Panc1 (cell line): ENCODE data around the gene DNM3. TPM values are rescaled to one million over a fixed set of nuclear protein-coding genes. Genes with fewer than 3 reads are reported as not detected.

Experiments
- ATAC-seq: fragments of 200-7000 bp; cut with Tn5 transposase; 2 replicates; pipeline ENCODE4 v1.9.1; 2020; ENCODE audit warnings: mild to moderate bottlenecking, moderate library complexity
- BruUV-seq: library from RNA; stranded (reverse); fragments of 400-500 nt; replicated peaks from 2 replicates; lab custom pipeline; 2021; lab: Mats Ljungman, UMichigan
- CTCF ChIA-PET: fragments of 300-600 bp; sonication (Branson Sonifier 250); formaldehyde crosslinking; loops from one replicate; lab custom pipeline; 2022; ENCODE audit warnings: antibody characterized with exemption; lab: Charles Lee
- POLR2A ChIA-PET: fragments of 300-600 bp; sonication (Branson Sonifier 250); formaldehyde crosslinking; loops from one replicate; lab custom pipeline; 2022; ENCODE audit warnings: antibody characterized with exemption; lab: Charles Lee
- DNase-seq: peaks from one replicate; pipeline ENCODE4 v3.0.0-alpha.2; 2010; ENCODE audit warnings: low read depth, low spot score
- H3K27ac ChIP-seq: 2 replicates; pipeline ENCODE4 v1.5.1; 2011; ENCODE audit warnings: mild to moderate bottlenecking, low read length, inconsistent platforms
- H3K27me3 ChIP-seq: fragments of 200-500 bp; sonication (Bioruptor generic); 2 replicates; pipeline ENCODE4 v1.6.0; 2014; ENCODE audit warnings: low read length, inconsistent platforms; ENCODE audit not compliant: control insufficient read depth, insufficient read depth
- H3K36me3 ChIP-seq: fragments of 200-500 bp; sonication (Bioruptor generic); 2 replicates; pipeline ENCODE4 v1.5.1; 2014; ENCODE audit warnings: inconsistent platforms, mild to moderate bottlenecking, low read length, moderate library complexity; ENCODE audit not compliant: control insufficient read depth, insufficient read depth
- H3K4me1 ChIP-seq: 2 replicates; pipeline ENCODE4 v1.5.1; 2011; ENCODE audit warnings: inconsistent platforms, mild to moderate bottlenecking, low read length, moderate library complexity; ENCODE audit not compliant: control insufficient read depth, insufficient read depth
- H3K4me3 ChIP-seq, 2 experiments: 2 replicates each; pipeline ENCODE4 v1.5.1; 2011 to 2012; ENCODE audit warnings: low read depth in 2 of 2, low read length in 2 of 2, mild to moderate bottlenecking in 2 of 2, inconsistent platforms in 1 of 2, moderate library complexity in 1 of 2
- H3K9me3 ChIP-seq: fragments of 200-500 bp; sonication (Bioruptor generic); 2 replicates; pipeline ENCODE4 v1.5.1; 2014; ENCODE audit warnings: low read depth, mild to moderate bottlenecking, inconsistent platforms, low read length, moderate library complexity; ENCODE audit not compliant: control insufficient read depth, insufficient read depth
- CTCF ChIP-seq: fragments of 450-650 bp; IDR thresholded peaks from 2 replicates; pipeline ENCODE4 v1.5.1; 2017; ENCODE audit warnings: mild to moderate bottlenecking
- POLR2AphosphoS5 ChIP-seq: IDR thresholded peaks from 2 replicates; pipeline ENCODE4 v1.6.1; 2012; ENCODE audit warnings: mild to moderate bottlenecking, low read depth, low read length, moderate library complexity
- REST ChIP-seq, 2 experiments: IDR thresholded peaks; 2 replicates each; pipeline ENCODE4 v1.6.1; 2011 to 2012; ENCODE audit warnings: low read depth in 2 of 2, control low read depth in 1 of 2, low read length in 1 of 2, mild to moderate bottlenecking in 1 of 2, moderate library complexity in 1 of 2; ENCODE audit not compliant: insufficient read depth in 1 of 2
- SIN3A ChIP-seq: IDR thresholded peaks from 2 replicates; pipeline ENCODE4 v1.6.1; 2012; ENCODE audit warnings: low read depth, mild to moderate bottlenecking, low read length, moderate library complexity, borderline replicate concordance; ENCODE audit not compliant: insufficient read depth
- TCF7L2 ChIP-seq: IDR thresholded peaks from 2 replicates; pipeline ENCODE4 v1.6.1; 2011; ENCODE audit warnings: mild to moderate bottlenecking, low read depth, low read length, inconsistent platforms
- in situ Hi-C: cut with HindIII; loops from 2 replicates; pipeline ENCODE4 v1.10.0; 2016; ENCODE audit warnings: low sequenced_read_pairs, low pct_unique_long_range_greater_than_20kb
- intact Hi-C: fragments of 100-400 bp; cut with micrococcal nuclease; formaldehyde crosslinking; loops from one replicate; pipeline ENCODE4 v1.10.0; 2022; ENCODE audit not compliant: unreplicated experiment
- total RNA-seq: library from RNA; stranded (reverse); gene quantifications from one replicate; pipeline ENCODE4 v1.2.1, GENCODE V29; 2021; ENCODE audit not compliant: unreplicated experiment

The DNM3 gene
- total RNA-seq, 1 experiment from 2014 or later = 0.46 TPM

- H3K4me1 ChIP-seq = no peaks in the 10 kb centered on the region
- in situ Hi-C loops (no loop called here), intact Hi-C loops (no loop called here)
- no peak overlapping the region for H3K27ac ChIP-seq
- no peaks in the 10 kb centered on the region for H3K36me3 ChIP-seq
- no TSS peak for BruUV-seq
- no peak overlapping the region for H3K4me3 ChIP-seq
- CTCF ChIA-PET = no interaction called here
- POLR2A ChIA-PET = no interaction called here
- no peak for TF ChIP-seq TCF7L2
- TF ChIP-seq SIN3A = no peak
- TF ChIP-seq POLR2AphosphoS5 = no peak
- TF ChIP-seq REST (IDR thresholded peaks at IDR 0.05; ENCODE audit: insufficient read depth in 1 of 2, low read depth in 2 of 2, low read length in 1 of 2) = no peak
- no peak for TF ChIP-seq CTCF
- ATAC-seq (no peak), DNase-seq (no peak)
- no peaks in the 10 kb centered on the region for H3K27me3 ChIP-seq
- no peaks in the 10 kb centered on the region for H3K9me3 ChIP-seq
Measured at GRCh38 chr1:172408958-172409357, 567.7 kb downstream of the DNM3 start.

- no peak overlapping the region for H3K4me3 ChIP-seq
- H3K27ac ChIP-seq = no peak overlapping the region
- ATAC-seq (no peak), DNase-seq (no peak)
- in situ Hi-C loops (no loop called here), intact Hi-C loops (no loop called here)
- no peaks in the 10 kb centered on the region for H3K9me3 ChIP-seq
- ChIA-PET POLR2A (no interaction called here), CTCF (no interaction called here)
- H3K36me3 ChIP-seq = no peaks in the 10 kb centered on the region
- BruUV-seq = no TSS peak
- TF ChIP-seq CTCF (no peak), POLR2AphosphoS5 (no peak), SIN3A (no peak), REST (IDR thresholded peaks at IDR 0.05; ENCODE audit: insufficient read depth in 1 of 2, low read depth in 2 of 2, low read length in 1 of 2) (no peak), TCF7L2 (no peak)
- H3K4me1 ChIP-seq = no peaks in the 10 kb centered on the region
- H3K27me3 ChIP-seq = no peaks in the 10 kb centered on the region
Measured at GRCh38 chr1:172410027-172410426, 568.7 kb downstream of the DNM3 start.
